Measurements from ENCODE around the gene INSYN1.

Gene INSYN1

DNA sequence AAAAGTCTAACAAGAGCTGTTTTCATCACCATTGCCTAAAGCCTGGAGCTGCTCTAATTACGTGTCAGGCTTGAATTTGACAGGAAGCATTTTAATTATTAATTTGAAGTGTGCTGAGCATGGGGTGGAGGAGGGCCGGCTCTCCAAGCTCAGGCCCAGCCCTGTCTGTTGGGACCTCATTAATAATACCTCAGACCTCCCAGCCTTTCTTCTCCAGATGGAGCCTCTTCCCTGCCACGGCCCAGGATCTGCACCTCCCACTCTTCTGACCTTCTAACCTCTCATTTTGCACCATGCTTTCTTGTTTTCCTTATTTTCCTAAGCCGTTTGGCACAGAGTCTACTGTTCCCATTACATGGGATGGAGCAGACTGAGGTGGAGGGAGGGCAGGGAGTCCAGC lies 30.0 kb downstream of the INSYN1 start:
- TF ChIP-seq, protein P1, sequence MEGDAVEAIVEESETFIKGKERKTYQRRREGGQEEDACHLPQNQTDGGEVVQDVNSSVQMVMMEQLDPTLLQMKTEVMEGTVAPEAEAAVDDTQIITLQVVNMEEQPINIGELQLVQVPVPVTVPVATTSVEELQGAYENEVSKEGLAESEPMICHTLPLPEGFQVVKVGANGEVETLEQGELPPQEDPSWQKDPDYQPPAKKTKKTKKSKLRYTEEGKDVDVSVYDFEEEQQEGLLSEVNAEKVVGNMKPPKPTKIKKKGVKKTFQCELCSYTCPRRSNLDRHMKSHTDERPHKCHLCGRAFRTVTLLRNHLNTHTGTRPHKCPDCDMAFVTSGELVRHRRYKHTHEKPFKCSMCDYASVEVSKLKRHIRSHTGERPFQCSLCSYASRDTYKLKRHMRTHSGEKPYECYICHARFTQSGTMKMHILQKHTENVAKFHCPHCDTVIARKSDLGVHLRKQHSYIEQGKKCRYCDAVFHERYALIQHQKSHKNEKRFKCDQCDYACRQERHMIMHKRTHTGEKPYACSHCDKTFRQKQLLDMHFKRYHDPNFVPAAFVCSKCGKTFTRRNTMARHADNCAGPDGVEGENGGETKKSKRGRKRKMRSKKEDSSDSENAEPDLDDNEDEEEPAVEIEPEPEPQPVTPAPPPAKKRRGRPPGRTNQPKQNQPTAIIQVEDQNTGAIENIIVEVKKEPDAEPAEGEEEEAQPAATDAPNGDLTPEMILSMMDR (IDR thresholded peaks at IDR 0.05; ENCODE audit: insufficient read depth, low read length, missing control alignments) = no peak
- no peak for DNase-seq (ENCODE audit: low read depth, low spot score)
- no peak overlapping the region for H3K4me3 ChIP-seq (ENCODE audit: low read depth, low read length)
- CTCF ChIA-PET = interaction anchor here (1.3 to 1.4 kb wide), 2 partner anchors 23 to 87 kb away, joined by 4 to 7 read pairs; no protein-coding TSS in a partner anchor
- POLR2A ChIA-PET = no interaction called here

- no peak overlapping the region for H3K4me3 ChIP-seq (ENCODE audit: low read depth, low read length)
- ChIA-PET CTCF (interaction anchor here (1.3 to 1.4 kb wide), 2 partner anchors 22 to 87 kb away, joined by 4 to 7 read pairs; no protein-coding TSS in a partner anchor), POLR2A (no interaction called here)
- TF ChIP-seq, protein P1 (IDR thresholded peaks at IDR 0.05; ENCODE audit: insufficient read depth, low read length, missing control alignments) = no peak
- no peak for DNase-seq (ENCODE audit: low read depth, low spot score)
These were observed 30.7 kb downstream of the INSYN1 start for GRCh38 chr15:73722425-73722824.

GRCh38 chr15:73718694-73719093 lies 34.5 kb downstream of the INSYN1 start:
- ChIA-PET POLR2A (no interaction called here), CTCF (interaction anchor here (0.7 to 8.7 kb wide), 6 partner anchors 11 to 189 kb away, joined by 3 to 65 read pairs (median 4); no protein-coding TSS in a partner anchor)
- TF ChIP-seq, protein P1 (IDR thresholded peaks at IDR 0.05; ENCODE audit: insufficient read depth, low read length, missing control alignments) = no peak
- H3K4me3 ChIP-seq (ENCODE audit: low read depth, low read length) = no peak overlapping the region
- DNase-seq (ENCODE audit: low read depth, low spot score) = no peak

DNA sequence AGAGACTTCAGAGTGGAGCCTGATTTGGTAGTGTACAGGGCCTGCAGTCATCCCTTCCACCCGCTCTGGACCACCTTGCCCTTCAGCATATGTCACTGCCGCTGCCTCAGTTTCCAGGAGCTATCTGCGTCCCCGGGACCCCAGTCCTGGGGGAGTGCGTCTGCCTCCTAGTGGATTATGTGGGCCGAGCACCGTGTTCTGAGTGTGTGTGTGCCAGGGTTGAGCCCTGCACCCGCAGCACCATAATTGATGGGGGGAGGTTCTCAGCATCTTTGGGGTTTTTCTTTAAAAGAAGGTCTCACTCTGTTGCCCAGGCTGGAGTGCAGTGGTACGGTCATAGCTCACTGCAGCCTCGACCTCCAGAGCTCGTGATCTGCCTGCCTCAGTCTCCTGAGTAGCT lies 35.3 kb downstream of the INSYN1 start:
- ChIA-PET POLR2A (no interaction called here), CTCF (interaction anchor here (1.0 to 8.7 kb wide), 9 partner anchors 9 to 157 kb away, joined by 3 to 65 read pairs (median 6); partner anchors contain the start of gene TBC1D21)
- TF ChIP-seq, protein P1 (IDR thresholded peaks at IDR 0.05; ENCODE audit: insufficient read depth, low read length, missing control alignments) = no peak
- DNase-seq (ENCODE audit: low read depth, low spot score) = no peak
- no peak overlapping the region for H3K4me3 ChIP-seq (ENCODE audit: low read depth, low read length)

- no peak for DNase-seq (ENCODE audit: low read depth, low spot score)
- ChIA-PET CTCF (interaction anchor here (1.0 to 8.7 kb wide), 6 partner anchors 9 to 157 kb away, joined by 3 to 65 read pairs (median 8); partner anchors contain the start of gene TBC1D21), POLR2A (no interaction called here)
- no peak overlapping the region for H3K4me3 ChIP-seq (ENCODE audit: low read depth, low read length)
- TF ChIP-seq, protein P1 (IDR thresholded peaks at IDR 0.05; ENCODE audit: insufficient read depth, low read length, missing control alignments) = no peak
These were observed 35.9 kb downstream of the INSYN1 start for GRCh38 chr15:73717206-73717605.

- DNase-seq (ENCODE audit: low read depth, low spot score) = no peak
- ChIA-PET POLR2A (no interaction called here), CTCF (interaction anchor here (2.2 to 8.7 kb wide), 4 partner anchors 10 to 156 kb away, joined by 7 to 65 read pairs (median 18); no protein-coding TSS in a partner anchor)
- TF ChIP-seq, protein P1 (IDR thresholded peaks at IDR 0.05; ENCODE audit: insufficient read depth, low read length, missing control alignments) = no peak
- no peak overlapping the region for H3K4me3 ChIP-seq (ENCODE audit: low read depth, low read length)
These were observed 36.7 kb downstream of the INSYN1 start for GRCh38 chr15:73716417-73716816.
